Activated gamma-delta T cell (primary cell): Measurements from ENCODE around the gene ZNHIT6.
"Not testable (repeated sequence)": the region's sequence is repeated elsewhere in the genome, so short reads cannot be mapped to it uniquely, and the experiment has no call there.

Source experiments
- DNase-seq: peaks from one replicate; lab custom pipeline; 2025; lab: John Stamatoyannopoulos, UW

The ZNHIT6 gene

GRCh38 chr1:85665932-85666331 lies 42.3 kb downstream of the ZNHIT6 start:
- DNase-seq: no peak

GRCh38 chr1:85663382-85663781 lies 44.9 kb downstream of the ZNHIT6 start:
- DNase-seq: no peak

GRCh38 chr1:85661767-85662166 lies 46.5 kb downstream of the ZNHIT6 start:
- no peak for DNase-seq

- DNase-seq: no peak
These were observed 47.7 kb downstream of the ZNHIT6 start for GRCh38 chr1:85660541-85660940.

- DNase-seq: no peak
These were observed 49.1 kb downstream of the ZNHIT6 start for GRCh38 chr1:85659174-85659573.

GRCh38 chr1:85656948-85657347 lies 51.3 kb downstream of the ZNHIT6 start:
- no peak for DNase-seq

GRCh38 chr1:85656256-85656655 lies 52.0 kb downstream of the ZNHIT6 start:
- DNase-seq: no peak

- DNase-seq: no peak
These were observed 52.9 kb downstream of the ZNHIT6 start for GRCh38 chr1:85655315-85655714.

GRCh38 chr1:85654066-85654782 lies 54.0 kb downstream of the ZNHIT6 start:
- DNase-seq: no peak

GRCh38 chr1:85652327-85652726 lies 55.9 kb downstream of the ZNHIT6 start:
- DNase-seq: no peak

- no peak for DNase-seq
These were observed 57.6 kb downstream of the ZNHIT6 start for GRCh38 chr1:85650645-85651044.

GRCh38 chr1:85649591-85649990 lies 58.6 kb downstream of the ZNHIT6 start:
- DNase-seq: no peak

- not testable (repeated sequence) for DNase-seq
These were observed 66.4 kb downstream of the ZNHIT6 start for GRCh38 chr1:85641598-85642556.

- not testable (repeated sequence) for DNase-seq
These were observed 68.3 kb downstream of the ZNHIT6 start for GRCh38 chr1:85639920-85640319.

GRCh38 chr1:85638412-85638811 lies 69.8 kb downstream of the ZNHIT6 start:
- no peak for DNase-seq

- no peak for DNase-seq
These were observed 77.7 kb downstream of the ZNHIT6 start for GRCh38 chr1:85630493-85630892.

- no peak for DNase-seq
These were observed 78.7 kb downstream of the ZNHIT6 start for GRCh38 chr1:85629532-85629920.

- no peak for DNase-seq
These were observed 79.3 kb downstream of the ZNHIT6 start for GRCh38 chr1:85628791-85629531.

- DNase-seq: no peak
These were observed 81.4 kb downstream of the ZNHIT6 start for GRCh38 chr1:85626818-85627217.

- no peak for DNase-seq
These were observed 83.9 kb downstream of the ZNHIT6 start for GRCh38 chr1:85624361-85624760.

- no peak for DNase-seq
These were observed 85.2 kb downstream of the ZNHIT6 start for GRCh38 chr1:85623061-85623471.

GRCh38 chr1:85621430-85621829 lies 86.8 kb downstream of the ZNHIT6 start:
- no peak for DNase-seq
